GM18861 (cell line): ENCODE results near the gene SAT2.

Experiments
- ATAC-seq: cut with Tn5 transposase; IDR thresholded peaks from one replicate; pipeline ENCODE4 v1.9.1; 2021; ENCODE audit not compliant: unreplicated experiment

The SAT2 gene

DNA sequence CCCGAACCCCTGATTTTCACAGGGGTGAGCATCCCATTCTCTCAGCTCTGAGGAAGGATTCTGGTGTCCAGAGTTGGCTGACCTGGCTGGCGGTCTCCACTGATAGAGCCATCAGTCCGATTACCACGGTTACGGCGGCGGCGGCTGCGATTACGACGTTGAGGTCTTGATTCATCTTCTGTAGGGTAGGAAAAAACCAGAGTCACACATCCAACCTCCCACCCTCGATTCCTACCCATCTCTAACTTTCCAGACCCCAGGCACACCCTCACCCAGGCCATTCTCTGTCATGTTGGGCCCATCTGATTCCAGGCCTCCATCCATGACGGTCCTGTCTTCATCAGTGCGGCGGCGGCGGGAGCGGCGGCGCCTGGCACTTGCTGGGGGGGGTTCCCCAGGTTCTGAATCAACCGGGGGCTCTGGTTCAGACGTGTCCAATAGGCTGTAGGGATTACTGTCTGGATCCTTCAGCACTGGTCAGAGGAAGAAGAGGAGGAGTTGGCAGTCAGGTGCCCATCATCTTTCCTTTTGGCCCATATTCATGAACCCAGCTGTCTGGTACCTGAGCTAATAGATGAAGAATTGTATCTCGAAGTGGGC is 35.1 kb downstream of the SAT2 start:
- ATAC-seq: no peak

DNA sequence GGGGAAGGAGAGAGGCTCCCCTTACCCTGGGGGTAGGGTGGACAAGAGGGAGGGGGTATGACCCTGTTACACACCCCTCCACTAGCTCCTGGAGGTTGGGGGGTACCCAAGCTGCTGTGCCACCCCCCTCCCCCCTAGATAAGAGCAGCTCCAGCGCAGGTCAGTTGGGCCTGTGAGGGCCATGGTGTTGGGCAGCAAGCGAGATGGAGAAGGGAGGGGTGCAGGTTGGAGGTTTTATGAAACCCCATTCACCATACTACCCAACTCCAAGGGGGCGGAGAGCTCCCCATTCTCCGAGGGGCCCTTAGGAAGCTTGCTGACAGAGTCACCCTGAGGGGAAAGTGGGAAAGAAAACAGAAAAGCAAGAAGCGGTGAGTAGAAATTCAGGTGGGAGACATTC is 36.0 kb downstream of the SAT2 start:
- ATAC-seq: no peak

DNA sequence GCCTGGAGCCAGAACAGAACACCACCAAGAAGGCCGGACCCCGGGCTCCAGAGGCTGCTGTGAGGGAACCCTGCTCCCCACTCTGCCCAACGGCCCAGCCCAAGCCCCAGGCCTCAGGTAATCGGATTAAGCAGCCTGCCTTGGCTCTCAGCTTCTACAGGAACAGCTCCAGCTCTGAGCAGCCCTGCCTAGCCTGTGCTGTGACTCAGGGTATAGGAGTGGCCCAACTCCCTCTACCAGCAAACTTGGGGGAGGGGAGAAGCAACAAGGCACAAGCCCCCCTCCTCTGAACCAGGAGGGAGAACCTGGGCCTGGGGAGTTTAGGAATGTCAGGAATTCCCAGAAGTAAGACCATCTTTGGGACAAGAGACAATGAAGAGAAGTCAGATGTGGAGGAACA is 36.9 kb downstream of the SAT2 start:
- ATAC-seq: no peak

DNA sequence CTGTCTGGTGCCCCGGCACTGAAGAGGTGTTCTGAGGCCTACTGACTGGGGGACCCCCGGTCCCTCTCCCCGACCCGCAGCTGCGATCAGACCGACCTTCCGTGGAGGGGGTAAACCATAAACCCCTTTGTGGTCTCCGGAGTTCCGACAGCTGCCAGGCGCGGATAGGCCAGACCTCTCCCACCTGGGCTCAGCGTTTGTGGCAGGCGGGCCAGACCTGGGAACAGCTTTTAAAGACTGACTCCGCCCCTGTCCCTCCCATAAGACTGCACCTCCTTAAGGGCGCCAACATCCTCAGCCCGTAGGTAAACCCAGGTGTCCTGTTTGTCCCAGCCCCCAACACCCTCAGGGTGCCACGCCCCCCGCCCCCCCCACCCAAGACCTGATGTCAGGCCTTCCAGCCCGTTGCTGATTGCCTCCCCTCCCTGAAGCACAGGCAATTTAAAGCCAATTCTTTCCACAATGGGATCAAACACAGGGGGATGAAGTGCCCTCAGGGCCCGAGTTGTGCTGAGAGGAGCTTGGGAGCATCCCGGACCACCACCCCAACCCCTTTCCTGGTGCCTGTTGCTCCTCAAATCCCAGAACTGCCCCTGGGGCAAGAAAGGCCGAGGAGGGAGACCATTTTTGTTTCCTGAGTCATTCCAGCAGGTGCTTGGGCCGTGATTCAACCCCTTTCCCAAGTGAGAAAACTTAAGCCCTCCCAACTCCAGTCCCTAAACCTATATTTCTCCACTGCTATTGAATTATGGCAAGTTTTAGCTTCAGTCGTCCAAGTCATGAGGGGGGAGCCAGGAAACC is 37.5 kb downstream of the SAT2 start, which contains the start of gene SOX15:
Gene SOX15 (minus strand): TSS at position 204 of the 801 bp plus-strand sequence. CDS start 418 bp downstream, outside the sequence.
- ATAC-seq: no peak

DNA sequence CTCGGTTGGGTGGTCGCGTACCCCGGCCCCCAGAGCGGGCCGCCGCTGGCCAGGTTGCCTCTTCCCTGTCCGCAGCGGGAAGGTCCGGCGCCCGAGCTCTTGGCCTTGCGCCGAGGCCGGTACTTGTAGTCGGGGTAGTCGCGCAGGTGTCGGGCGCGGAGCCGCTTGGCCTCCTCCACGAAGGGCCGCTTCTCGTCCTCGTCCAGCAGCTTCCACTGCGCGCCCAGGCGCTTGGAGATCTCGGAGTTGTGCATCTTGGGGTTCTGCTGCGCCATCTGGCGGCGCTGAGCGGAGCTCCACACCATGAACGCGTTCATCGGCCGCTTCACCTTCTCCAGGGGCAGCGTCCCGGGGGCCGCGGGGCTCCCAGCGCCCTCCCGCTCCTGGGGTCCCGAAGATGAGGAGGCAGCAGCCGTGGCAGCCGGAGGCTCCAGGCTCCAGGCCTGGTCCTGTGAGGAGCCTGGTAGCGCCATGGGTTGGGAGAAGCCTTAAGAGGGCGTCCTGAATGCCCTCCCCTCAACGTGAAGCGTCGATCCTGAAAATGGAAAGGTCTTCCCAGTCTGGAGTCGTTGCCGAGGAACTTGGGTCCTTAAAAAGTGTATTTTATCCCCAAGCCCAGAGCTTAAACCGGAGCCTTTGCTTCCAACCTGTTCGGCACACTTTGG is 38.3 kb downstream of the SAT2 start:
- no peak for ATAC-seq

DNA sequence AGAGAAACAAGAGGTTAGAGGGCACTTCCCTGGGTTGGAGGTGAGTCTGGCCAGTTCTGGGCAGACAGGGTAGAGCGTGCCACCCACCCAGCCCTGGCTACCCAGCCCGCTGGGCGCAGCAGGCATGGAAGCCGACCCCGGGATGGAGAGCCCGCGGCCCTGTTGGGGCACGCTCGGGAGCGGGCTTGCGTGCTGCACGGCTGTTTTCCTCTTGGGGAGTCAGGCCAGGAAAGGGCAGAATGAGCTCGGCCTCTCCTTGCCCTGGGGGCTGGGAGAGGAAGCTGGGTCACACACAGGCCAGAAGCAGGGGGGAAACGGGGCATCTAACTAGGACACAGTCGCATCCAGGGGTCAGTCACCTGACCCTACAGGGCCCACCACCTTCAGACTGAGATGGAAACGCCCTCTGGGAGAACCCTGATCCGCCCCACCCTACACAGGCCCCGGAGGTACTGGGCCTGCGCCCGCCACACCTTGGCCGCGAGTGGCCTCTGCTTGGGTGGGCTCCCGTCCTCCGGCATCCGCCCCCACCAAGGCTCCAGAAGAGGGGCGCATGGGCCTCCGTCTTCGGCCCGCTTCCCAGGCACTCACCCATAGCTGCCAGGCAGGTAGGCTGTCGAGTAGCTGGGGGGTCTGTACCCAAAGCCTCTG is 38.9 kb downstream of the SAT2 start:
- no peak for ATAC-seq

DNA sequence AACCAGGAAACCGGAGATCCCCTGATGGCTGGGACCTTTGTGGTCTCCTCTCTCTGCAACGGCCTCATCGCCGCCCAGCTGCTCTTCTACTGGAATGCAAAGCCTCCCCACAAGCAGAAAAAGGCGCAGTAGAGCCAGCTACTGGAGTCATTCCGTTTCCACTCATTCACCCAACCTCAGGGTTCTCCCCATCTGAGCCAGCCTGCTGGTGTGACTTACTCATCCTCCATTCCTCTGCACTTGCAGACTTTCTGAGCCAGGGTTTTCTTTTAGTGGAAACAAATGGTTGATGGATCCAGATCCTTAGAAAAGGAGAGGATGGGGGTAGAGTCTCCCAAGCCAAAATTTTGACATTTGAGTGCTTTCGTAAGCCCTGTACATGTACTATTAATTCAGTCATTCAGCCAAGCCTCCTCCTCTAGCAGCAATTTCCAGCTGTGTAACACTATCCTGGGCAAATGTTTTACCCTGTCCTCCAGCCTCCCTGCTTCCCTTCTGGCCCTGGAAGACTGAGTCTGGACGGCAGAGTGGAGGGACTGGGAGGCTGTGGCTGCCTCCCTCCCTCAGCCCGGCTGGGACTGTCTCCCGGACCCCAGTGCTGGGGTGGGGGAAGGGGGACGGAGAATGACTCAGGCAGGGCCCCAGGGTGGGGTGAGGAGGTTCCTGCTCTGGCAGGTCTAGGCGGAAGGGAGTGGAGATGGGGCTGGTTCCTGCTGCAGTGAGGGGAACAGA is 40.0 kb downstream of the SAT2 start:
- no peak for ATAC-seq

DNA sequence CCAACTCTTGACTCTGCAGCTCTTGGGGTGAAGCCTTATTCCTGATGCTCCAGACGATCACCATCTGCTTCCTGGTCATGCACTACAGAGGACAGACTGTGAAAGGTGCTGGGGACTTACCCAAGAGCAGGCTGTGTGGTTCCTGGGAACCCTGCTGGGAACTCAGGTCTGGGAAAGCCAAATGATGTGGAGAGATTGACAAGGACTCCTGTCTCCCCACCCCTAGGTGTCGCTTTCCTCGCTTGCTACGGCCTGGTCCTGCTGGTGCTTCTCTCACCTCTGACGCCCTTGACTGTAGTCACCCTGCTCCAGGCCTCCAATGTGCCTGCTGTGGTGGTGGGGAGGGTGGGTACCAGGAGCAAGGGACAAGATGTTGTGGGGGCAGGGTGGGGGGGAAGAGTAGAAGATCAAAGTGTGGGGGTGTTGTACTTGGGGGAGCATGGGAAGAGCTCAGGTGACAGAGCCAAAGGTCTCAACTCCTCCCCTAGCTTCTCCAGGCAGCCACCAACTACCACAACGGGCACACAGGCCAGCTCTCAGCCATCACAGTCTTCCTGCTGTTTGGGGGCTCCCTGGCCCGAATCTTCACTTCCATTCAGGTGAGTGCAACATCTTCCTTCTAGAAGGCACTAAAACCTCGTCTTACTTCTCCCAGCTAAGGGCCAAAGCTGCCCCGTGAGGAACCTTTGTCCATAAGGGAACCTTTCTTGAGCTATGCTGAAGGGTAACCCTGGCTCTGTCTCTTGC is 40.8 kb downstream of the SAT2 start:
- ATAC-seq: no peak

DNA sequence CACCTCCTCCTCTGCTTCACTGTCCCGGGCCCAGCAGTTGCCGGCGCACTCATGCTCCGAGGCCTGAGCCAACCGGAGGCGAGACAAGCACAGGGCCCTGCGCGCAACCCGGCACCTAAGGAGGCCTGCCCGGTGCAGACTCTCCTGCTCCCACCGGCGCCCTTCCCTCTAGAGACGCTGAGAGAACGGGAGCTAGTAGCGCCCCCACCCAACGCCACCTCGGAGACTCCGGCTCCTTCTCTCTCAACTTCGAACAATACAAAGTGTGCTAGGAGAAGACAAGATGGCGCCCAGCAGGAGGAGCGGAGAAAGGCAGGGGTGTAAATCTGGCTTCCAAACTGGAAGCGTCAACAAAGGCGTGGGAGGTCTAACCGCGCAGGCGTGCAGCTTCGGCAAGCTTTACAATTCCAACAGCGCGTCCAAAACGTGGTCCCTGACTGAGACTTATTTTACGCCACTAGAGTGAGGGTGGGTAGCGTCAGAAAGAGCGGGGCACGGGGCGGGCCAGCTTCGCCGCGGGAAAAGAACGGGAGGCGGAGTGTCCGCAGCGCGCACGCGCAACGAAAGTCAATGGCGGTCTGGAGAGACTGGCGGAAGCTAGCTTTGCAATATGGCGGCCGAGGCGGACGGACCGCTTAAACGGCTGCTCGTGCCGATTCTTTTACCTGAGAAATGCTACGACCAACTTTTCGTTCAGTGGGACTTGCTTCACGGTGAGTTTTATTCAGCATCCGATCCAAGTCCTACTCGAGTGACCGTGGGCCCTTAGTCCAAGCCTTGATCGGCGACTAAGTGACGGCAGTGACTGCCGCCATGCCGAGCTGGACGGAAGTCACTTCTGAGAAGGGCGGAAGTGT is 44.1 kb downstream of the SAT2 start, which contains the start of gene MPDU1:
Gene MPDU1 (plus strand): TSS at position 600 of the 857 bp plus-strand sequence. CDS start 11 bp downstream, at position 611.
- ATAC-seq: peak; percentile 50

DNA sequence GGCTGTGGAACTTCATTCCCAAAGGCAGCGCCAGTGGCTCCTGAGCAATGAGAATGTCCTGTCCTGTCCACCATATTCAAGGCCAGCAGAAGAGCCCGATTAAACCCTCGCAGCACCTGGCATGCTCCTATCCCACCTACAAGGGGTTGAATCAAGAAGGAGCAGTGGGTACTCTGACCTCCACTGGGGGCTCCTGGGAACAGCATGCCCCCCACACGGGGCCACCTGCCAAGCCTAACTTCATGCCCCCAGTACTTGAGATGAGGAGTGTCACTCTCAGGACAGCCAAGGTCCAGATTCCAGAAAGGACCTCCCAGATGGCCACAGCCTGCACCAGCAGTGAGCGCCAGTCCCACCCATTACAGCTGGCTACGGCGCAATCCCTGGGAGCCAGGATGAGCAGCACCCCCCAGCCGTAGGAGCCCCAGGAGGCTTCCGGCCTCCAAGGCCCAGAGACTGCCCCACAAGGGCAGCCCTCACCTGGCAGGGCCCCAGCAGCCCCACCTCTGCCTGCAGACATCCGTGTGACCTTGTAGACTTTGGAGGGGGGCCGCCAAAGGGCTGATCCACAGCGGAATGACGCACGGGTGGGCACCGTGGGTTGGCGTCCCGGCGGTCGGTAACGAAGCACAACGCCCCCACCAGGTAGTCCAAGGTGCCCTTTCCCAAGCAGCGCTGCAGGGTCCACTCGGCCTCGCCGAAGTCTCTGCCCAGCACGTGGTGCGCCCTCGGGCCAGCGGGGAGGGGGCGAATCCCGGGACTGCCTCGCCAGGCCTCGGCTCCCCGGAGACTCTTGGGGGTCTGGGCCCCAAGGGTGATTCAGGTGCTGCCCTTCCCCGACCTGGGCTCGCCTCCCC is 45.0 kb downstream of the SAT2 start:
- no peak for ATAC-seq

DNA sequence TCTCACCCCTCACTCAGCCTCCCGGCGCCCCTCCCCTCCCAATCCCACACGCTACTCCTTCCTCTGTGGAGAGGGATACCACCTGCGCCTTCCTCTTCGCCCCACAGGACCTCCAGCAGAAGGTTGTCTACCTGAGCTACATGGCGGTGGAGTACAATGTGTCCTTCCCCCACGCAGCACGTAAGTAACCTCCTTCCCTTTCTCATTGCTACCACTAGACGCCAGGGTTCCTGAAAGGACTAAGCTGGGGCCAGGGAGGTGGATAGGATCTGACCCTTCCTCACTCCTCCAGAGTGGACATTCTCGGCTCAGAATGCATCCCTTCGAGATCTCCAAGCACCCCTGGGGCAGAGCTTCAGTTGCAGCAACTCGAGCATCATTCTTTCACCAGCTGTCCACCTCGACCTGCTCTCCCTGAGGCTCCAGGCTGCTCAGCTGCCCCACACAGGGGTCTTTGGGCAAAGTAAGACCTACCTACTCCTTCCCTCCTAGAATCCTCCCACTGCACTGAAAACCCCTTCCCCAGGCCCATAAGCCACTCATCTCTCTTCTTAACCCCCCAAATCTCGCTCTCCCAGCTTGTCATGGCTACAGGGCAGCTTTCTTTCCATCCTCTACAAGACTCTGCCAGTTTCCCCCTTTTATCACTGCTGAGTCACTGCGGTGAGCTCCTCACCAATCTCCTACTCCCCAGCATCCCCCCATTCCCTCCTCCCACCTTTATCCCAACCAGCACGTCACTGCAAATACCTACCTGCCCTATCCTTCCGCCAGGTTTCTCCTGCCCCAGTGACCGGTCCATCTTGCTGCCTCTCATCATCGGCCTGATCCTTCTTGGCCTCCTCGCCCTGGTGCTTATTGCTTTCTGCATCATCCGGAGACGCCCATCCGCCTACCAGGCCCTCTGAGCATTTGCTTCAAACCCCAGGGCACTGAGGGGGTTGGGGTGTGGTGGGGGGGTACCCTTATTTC is 46.7 kb downstream of the SAT2 start:
- no peak for ATAC-seq

DNA sequence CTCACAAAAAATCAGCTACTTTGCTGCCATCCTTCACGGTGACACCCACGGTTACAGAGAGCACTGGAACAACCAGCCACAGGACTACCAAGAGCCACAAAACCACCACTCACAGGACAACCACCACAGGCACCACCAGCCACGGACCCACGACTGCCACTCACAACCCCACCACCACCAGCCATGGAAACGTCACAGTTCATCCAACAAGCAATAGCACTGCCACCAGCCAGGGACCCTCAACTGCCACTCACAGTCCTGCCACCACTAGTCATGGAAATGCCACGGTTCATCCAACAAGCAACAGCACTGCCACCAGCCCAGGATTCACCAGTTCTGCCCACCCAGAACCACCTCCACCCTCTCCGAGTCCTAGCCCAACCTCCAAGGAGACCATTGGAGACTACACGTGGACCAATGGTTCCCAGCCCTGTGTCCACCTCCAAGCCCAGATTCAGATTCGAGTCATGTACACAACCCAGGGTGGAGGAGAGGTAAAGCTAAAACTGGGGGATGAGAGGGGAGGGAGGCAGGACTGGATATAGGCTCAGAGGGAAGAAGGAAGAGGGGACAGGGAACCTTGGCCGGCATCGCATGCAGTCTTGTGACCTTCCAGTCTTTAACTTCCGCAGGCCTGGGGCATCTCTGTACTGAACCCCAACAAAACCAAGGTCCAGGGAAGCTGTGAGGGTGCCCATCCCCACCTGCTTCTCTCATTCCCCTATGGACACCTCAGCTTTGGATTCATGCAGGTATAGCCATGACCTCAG is 47.6 kb downstream of the SAT2 start:
- no peak for ATAC-seq

DNA sequence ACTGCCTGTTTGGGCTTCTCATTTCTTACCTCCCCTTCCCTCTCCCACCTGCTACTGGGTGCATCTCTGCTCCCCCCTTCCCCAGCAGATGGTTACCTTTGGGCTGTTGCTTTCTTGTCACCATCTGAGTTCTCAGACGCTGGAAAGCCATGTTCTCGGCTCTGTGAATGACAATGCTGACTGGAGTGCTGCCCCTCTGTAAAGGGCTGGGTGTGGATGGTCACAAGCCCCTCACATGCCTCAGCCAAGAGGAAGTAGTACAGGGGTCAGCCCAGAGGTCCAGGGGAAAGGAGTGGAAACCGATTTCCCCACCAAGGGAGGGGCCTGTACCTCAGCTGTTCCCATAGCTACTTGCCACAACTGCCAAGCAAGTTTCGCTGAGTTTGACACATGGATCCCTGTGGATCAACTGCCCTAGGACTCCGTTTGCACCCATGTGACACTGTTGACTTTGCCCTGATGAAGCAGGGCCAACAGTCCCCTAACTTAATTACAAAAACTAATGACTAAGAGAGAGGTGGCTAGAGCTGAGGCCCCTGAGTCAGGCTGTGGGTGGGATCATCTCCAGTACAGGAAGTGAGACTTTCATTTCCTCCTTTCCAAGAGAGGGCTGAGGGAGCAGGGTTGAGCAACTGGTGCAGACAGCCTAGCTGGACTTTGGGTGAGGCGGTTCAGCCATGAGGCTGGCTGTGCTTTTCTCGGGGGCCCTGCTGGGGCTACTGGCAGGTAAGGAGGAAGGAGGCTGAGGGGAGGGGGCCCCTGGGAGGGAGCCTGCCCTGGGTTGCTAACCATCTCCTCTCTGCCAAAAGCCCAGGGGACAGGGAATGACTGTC is 48.4 kb downstream of the SAT2 start, which contains the start of gene CD68:
Gene CD68 (plus strand): TSS at position 638 of the 833 bp plus-strand sequence. CDS start 40 bp downstream, at position 678.
- no peak for ATAC-seq

DNA sequence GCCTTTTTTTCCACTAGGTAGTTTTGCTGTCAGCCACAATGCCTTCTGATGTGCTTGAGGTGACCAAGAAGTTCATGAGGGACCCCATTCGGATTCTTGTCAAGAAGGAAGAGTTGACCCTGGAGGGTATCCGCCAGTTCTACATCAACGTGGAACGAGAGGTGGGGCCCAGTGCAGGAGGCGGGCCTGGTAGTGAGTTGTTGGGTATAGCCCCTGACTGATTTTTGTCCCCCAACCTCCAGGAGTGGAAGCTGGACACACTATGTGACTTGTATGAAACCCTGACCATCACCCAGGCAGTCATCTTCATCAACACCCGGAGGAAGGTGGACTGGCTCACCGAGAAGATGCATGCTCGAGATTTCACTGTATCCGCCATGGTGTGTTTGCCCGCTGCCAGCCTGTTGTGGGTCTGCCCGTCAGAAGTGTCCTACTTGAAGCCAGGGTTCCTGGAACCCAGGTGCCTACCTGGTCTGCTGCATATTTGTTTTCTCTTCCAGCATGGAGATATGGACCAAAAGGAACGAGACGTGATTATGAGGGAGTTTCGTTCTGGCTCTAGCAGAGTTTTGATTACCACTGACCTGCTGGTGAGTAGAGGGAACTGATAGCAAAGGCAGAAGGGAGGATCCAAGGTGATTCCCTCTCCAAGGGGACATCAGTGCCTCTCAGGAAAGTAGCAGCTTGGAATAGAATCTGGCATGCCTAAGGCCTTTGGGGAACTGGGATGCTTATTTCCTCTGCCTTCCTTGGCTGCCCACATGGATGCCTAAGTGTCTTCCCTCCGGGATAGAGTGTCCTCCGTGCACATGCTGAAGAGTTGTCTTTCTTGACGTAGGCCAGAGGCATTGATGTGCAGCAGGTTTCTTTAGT is 50.1 kb downstream of the SAT2 start:
- ATAC-seq: no peak
